Endothelial cell of umbilical vein (primary cell): ENCODE measurements around the gene CAMTA2. TPM values are rescaled to one million over a fixed set of nuclear protein-coding genes. Genes with fewer than 3 reads are reported as not detected.

Experiments used
- BruUV-seq: library from RNA; stranded (reverse); fragments of 400-500 nt; replicated peaks from 2 replicates; lab custom pipeline; 2021; lab: Mats Ljungman, UMichigan
- CTCF ChIA-PET: fragments of 300-600, 350-600 bp; sonication (Branson Sonifier 250); formaldehyde crosslinking; loops from one replicate; lab custom pipeline; 2021; ENCODE audit warnings: antibody characterized with exemption, inconsistent platforms; lab: Charles Lee
- POLR2A ChIA-PET: fragments of 300-600, 350-600 bp; sonication (Branson Sonifier 250); formaldehyde crosslinking; loops from one replicate; lab custom pipeline; 2021; ENCODE audit warnings: antibody characterized with exemption, inconsistent platforms; lab: Charles Lee
- DNase-seq: peaks from one replicate; pipeline ENCODE4 v3.0.0-alpha.2; 2011; ENCODE audit warnings: low read depth, low spot score
- FAIRE-seq: peaks from 2 replicates; lab custom pipeline; 2011; peaks lifted over from hg19 to GRCh38; lab: Jason Lieb, UNC
- H2AFZ ChIP-seq: 2 replicates; pipeline ENCODE4 v1.6.0; 2012; ENCODE audit warnings: low read depth, low read length, control low read depth, inconsistent platforms
- H3K27ac ChIP-seq: 2 replicates; pipeline ENCODE4 v1.5.1; 2011; ENCODE audit warnings: low read depth, mild to moderate bottlenecking, control low read depth, low read length, moderate library complexity; ENCODE audit not compliant: insufficient read depth
- H3K27me3 ChIP-seq, 2 experiments: 2 replicates each; pipeline versions ENCODE4 v1.6.0 to v1.6.1; 2011; ENCODE audit warnings: low read length in 2 of 2, mixed read lengths in 1 of 2; ENCODE audit not compliant: control insufficient read depth in 2 of 2, insufficient read depth in 2 of 2
- H3K36me3 ChIP-seq, 2 experiments: 2 replicates in 1 of 2; 3 replicates in 1 of 2; pipeline ENCODE4 v1.5.1; 2011; ENCODE audit warnings: low read length in 2 of 2, mild to moderate bottlenecking in 1 of 2, moderate library complexity in 1 of 2; ENCODE audit not compliant: control insufficient read depth in 2 of 2, insufficient read depth in 2 of 2; ENCODE audit errors: extremely low read depth in 1 of 2
- H3K4me1 ChIP-seq: 3 replicates; pipeline ENCODE4 v1.5.1; 2011; ENCODE audit warnings: mild to moderate bottlenecking, low read length; ENCODE audit not compliant: control insufficient read depth, insufficient read depth; ENCODE audit errors: extremely low read depth
- H3K4me2 ChIP-seq: 2 replicates; pipeline ENCODE4 v1.6.1; 2011; ENCODE audit warnings: low read length, control low read depth, mixed read lengths; ENCODE audit not compliant: insufficient read depth
- H3K4me3 ChIP-seq, 3 experiments: fragments of 200-600 bp in 1 of 3; sonication (generic), shearing (Covaris generic) in 1 of 3; replicated peaks in 1 of 3; 2 replicates each; pipeline ENCODE4 v1.5.1; 2011 to 2016; ENCODE audit warnings: control low read depth in 3 of 3, low read length in 3 of 3, mild to moderate bottlenecking in 2 of 3, inconsistent platforms in 1 of 3, low read depth in 1 of 3, moderate library complexity in 1 of 3; ENCODE audit not compliant: insufficient read depth in 1 of 3
- H3K79me2 ChIP-seq: 2 replicates; pipeline ENCODE4 v1.6.0; 2012; ENCODE audit warnings: low read length, inconsistent platforms; ENCODE audit not compliant: control insufficient read depth, insufficient read depth
- H3K9ac ChIP-seq: replicated peaks from 2 replicates; pipeline ENCODE3; 2011; ENCODE audit warnings: low read length, control low read depth; ENCODE audit not compliant: insufficient read depth; ENCODE audit errors: extremely low read depth
- H3K9me1 ChIP-seq: replicated peaks from 3 replicates; pipeline ENCODE4 v1.6.0; 2011; ENCODE audit warnings: mild to moderate bottlenecking, low read length; ENCODE audit not compliant: control insufficient read depth, insufficient read depth; ENCODE audit errors: extremely low read depth
- H3K9me3 ChIP-seq: replicated peaks from 2 replicates; pipeline ENCODE4 v1.5.1; 2012; ENCODE audit warnings: low read length, inconsistent platforms; ENCODE audit not compliant: control insufficient read depth, insufficient read depth
- H4K20me1 ChIP-seq: replicated peaks from 2 replicates; pipeline ENCODE3; 2011; ENCODE audit warnings: mild to moderate bottlenecking, low read length; ENCODE audit not compliant: control insufficient read depth, insufficient read depth; ENCODE audit errors: extremely low read depth
- CTCF ChIP-seq, 2 donors: IDR thresholded peaks; 1 replicate in 1 of 2; 2 replicates in 1 of 2; pipeline ENCODE4 v1.5.1; 2011; ENCODE audit warnings: low read length in 2 of 2, mild to moderate bottlenecking in 2 of 2, moderate library complexity in 2 of 2, control low read depth in 1 of 2, inconsistent platforms in 1 of 2, low read depth in 1 of 2; ENCODE audit not compliant: insufficient read depth in 1 of 2; ENCODE audit errors: extremely low read depth in 1 of 2
- EZH2 ChIP-seq: IDR thresholded peaks from 2 replicates; pipeline ENCODE4 v1.6.1; 2012; ENCODE audit warnings: borderline replicate concordance, low read depth, mild to moderate bottlenecking, moderate library complexity, low read length, inconsistent platforms; ENCODE audit not compliant: severe bottlenecking
- GATA2 ChIP-seq: IDR thresholded peaks from 2 replicates; pipeline ENCODE4 v1.7.0; 2011; ENCODE audit warnings: low read depth, mild to moderate bottlenecking, moderate library complexity, mixed read lengths, low read length; ENCODE audit not compliant: insufficient read length, insufficient read depth
- JUN ChIP-seq: IDR thresholded peaks from 2 replicates; pipeline ENCODE4 v1.6.1; 2011; ENCODE audit warnings: borderline replicate concordance, low read depth; ENCODE audit not compliant: insufficient read length, insufficient read depth
- MAX ChIP-seq: IDR thresholded peaks from 2 replicates; pipeline ENCODE4 v1.6.1; 2011; ENCODE audit not compliant: insufficient read depth, insufficient read length
- MYC ChIP-seq: IDR thresholded peaks from one replicate; pipeline ENCODE4 v1.6.1; 2011; ENCODE audit warnings: mild to moderate bottlenecking, low read depth, low read length
- POLR2A ChIP-seq: IDR thresholded peaks from 2 replicates; pipeline ENCODE4 v1.6.1; 2012; ENCODE audit warnings: low read depth, mild to moderate bottlenecking, control low read depth, low read length
- POLR2AphosphoS5 ChIP-seq: IDR thresholded peaks from 2 replicates; pipeline ENCODE4 v1.6.1; 2012; ENCODE audit warnings: low read depth, mild to moderate bottlenecking, control low read depth, low read length, moderate library complexity; ENCODE audit not compliant: insufficient read depth
- dilution Hi-C: fragments of 300-500 bp; cut with MboI; formaldehyde crosslinking; loops from one replicate; pipeline ENCODE4 v1.15.0; 2019; ENCODE audit warnings: low sequenced_read_pairs; ENCODE audit not compliant: extremely low pct_ligation_motif_present
- intact Hi-C: fragments of 100-400 bp; cut with micrococcal nuclease; formaldehyde crosslinking; loops from one replicate; pipeline ENCODE4 v1.10.0; 2022
- polyA plus RNA-seq, 4 experiments: library from polyadenylated mRNA; depleted of rRNA in 3 of 4; stranded (reverse) in 3 of 4; unstranded in 1 of 4; fragments of >200 nt; gene quantifications; 2 replicates each; pipeline versions ENCODE4 v1.2.1 to v1.2.3, GENCODE V29; 2011 to 2012; ENCODE audit warnings: missing spikeins in 1 of 4
- total RNA-seq: library from RNA; stranded (reverse); gene quantifications from 2 replicates; pipeline ENCODE4 v1.2.3, GENCODE V29; 2021

The CAMTA2 gene
- total and polyA plus RNA-seq, 2 donors (not counting 3 experiments of a cell fraction or from before 2014, with no cell fraction given): 33.8 to 51.0 TPM

- DNase-seq (no peak), FAIRE-seq (peak; percentile 31)
- Histone ChIP-seq H3K9me3 (no peaks in the 10 kb centered on the region), H3K4me2 (peak overlapping the region; percentile 70), H3K4me3 (peak overlapping the region; percentile 42 to 77 (median 45)), H3K9ac (peak overlapping the region; percentile 88), H2AFZ (no peak overlapping the region), H3K27me3 (no peaks in the 10 kb centered on the region), H3K79me2 (peaks cover 72% of the 10 kb centered on the region), H4K20me1 (no peaks in the 10 kb centered on the region), H3K36me3 (peaks cover 10 to 42% of the 10 kb centered on the region in 2 experiments), H3K9me1 (no peaks in the 10 kb centered on the region), H3K4me1 (peaks cover 32% of the 10 kb centered on the region), H3K27ac (peak overlapping the region; percentile 81)
- CTCF ChIA-PET: no interaction called here
- no TSS peak for BruUV-seq
- POLR2A ChIA-PET: interaction anchor here (2.3 kb wide), 1 partner anchor 26 kb away, joined by 15 read pairs; the partner anchor contains the start of gene SPAG7
- dilution Hi-C loops (no loop called here), intact Hi-C loops (loop anchor here (2.0 kb wide), 2 partner anchors 46 to 58 kb away; partner anchors contain the start of gene CAMTA2)
- TF ChIP-seq GATA2: no peak
Measured at GRCh38 chr17:4941319-4941610, 46.2 kb downstream of the CAMTA2 start.

GRCh38 chr17:4940555-4941318 lies 46.7 kb downstream of the CAMTA2 start:
- peaks cover 67% of the 10 kb centered on the region for H3K79me2 ChIP-seq
- peaks cover 29% of the 10 kb centered on the region for H3K4me1 ChIP-seq
- H3K4me3 ChIP-seq: peak overlapping the region; percentile 42 to 77 (median 45)
- intact Hi-C loops (loop anchor here (1.0 to 2.0 kb wide), 4 partner anchors 8 to 58 kb away; partner anchors contain the start of genes CAMTA2, PFN1 and SPAG7), dilution Hi-C loops (no loop called here)
- H3K27ac ChIP-seq: peak overlapping the region; percentile 81
- BruUV-seq: TSS peak; percentile 79
- H3K4me2 ChIP-seq: peak overlapping the region; percentile 70
- TF ChIP-seq JUN (no peak), POLR2A (no peak), CTCF (IDR thresholded peaks at IDR 0.05; ENCODE audit: extremely low read depth in 1 of 2, insufficient read depth in 1 of 2, low read depth in 1 of 2, low read length in 2 of 2) (no peak), POLR2AphosphoS5 (no peak), MAX (no peak), MYC (no peak), EZH2 (no peak)
- no peaks in the 10 kb centered on the region for H4K20me1 ChIP-seq
- peaks cover 8 to 42% of the 10 kb centered on the region in 2 experiments for H3K36me3 ChIP-seq
- no peaks in the 10 kb centered on the region for H3K27me3 ChIP-seq
- peak overlapping the region; percentile 38 for H2AFZ ChIP-seq
- H3K9me3 ChIP-seq: no peaks in the 10 kb centered on the region
- no peaks in the 10 kb centered on the region for H3K9me1 ChIP-seq
- ChIA-PET CTCF (interaction anchor here (0.7 to 3.3 kb wide), 12 partner anchors 12 to 231 kb away, joined by 3 to 44 read pairs (median 4); partner anchors contain the start of genes CHRNE, INCA1, KIF1C and SPAG7), POLR2A (interaction anchor here (0.7 to 2.3 kb wide), 5 partner anchors 10 to 32 kb away, joined by 4 to 15 read pairs (median 4); partner anchors contain the start of genes ENO3 and SPAG7)
- FAIRE-seq: peak; percentile 49
- DNase-seq: no peak
- peak overlapping the region; percentile 88 for H3K9ac ChIP-seq
